Nucleus accumbens (tissue), 56 donors: ENCODE measurements around the gene IVNS1ABP.
"Not testable (repeated sequence)": the region's sequence is repeated elsewhere in the genome, so short reads cannot be mapped to it uniquely, and the experiment has no call there.

Source experiments
- DNase-seq, 56 donors: peaks; one replicate each; lab custom pipeline; 2025; lab: John Stamatoyannopoulos, UW

The IVNS1ABP gene

GRCh38 chr1:185258676-185259075 is 58.4 kb downstream of the IVNS1ABP start:
- DNase-seq: no peak

DNA sequence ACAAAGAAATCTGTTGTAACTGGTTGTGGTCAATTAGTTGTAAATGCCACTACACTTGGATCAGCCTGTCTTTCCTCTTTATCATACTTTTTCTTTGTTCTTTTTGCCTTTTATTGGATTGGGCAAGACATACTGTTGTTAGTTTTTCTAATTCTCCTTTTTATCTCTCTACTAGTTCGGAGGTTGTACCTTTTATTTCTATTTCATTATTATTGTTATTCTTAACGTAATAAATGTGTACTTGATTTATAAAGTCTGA is 59.2 kb downstream of the IVNS1ABP start:
- no peak for DNase-seq

GRCh38 chr1:185257116-185257949 is 59.7 kb downstream of the IVNS1ABP start:
- DNase-seq: not testable (repeated sequence)

DNA sequence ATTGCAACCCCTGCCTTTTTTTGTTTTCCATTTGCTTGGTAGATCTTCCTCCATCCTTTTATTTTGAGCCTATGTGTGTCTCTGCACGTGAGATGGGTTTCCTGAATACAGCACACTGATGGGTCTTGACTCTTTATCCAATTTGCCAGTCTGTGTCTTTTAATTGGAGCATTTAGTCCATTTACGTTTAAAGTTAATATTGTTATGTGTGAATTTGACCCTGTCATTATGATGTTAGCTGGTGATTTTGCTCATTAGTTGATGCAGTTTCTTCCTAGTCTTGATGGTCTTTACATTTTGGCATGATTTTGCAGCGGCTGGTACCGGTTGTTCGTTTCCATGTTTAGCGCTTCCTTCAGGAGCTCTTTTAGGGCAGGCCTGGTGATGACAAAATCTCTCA is 61.4 kb downstream of the IVNS1ABP start:
- not testable (repeated sequence) for DNase-seq

DNA sequence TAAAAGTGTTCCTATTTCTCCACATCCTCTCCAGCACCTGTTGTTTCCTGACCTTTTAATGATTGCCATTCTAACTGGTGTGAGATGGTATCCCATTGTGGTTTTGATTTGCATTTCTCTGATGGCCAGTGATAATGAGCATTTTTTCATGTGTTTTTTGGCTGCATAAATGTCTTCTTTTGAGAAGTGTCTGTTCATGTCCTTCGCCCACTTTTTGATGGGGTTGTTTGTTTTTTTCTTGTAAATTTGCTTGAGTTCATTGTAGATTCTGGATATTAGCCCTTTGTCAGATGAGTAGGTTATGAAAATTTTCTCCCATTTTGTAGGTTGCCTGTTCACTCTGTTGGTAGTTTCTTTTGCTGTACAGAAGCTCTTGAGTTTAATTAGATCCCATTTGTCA is 64.6 kb downstream of the IVNS1ABP start:
- DNase-seq: not testable (repeated sequence)

DNA sequence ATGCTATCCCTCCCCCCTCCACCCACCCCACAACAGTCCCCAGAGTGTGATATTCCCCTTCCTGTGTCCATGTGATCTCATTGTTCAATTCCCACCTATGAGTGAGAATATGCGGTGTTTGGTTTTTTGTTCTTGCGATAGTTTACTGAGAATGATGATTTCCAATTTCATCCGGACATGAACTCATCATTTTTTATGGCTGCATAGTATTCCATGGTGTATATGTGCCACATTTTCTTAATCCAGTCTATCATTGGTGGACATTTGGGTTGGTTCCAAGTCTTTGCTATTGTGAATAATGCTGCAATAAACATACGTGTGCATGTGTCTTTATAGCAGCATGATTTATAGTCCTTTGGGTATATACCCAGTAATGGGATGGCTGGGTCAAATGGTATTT is 65.1 kb downstream of the IVNS1ABP start:
- DNase-seq: not testable (repeated sequence)

DNA sequence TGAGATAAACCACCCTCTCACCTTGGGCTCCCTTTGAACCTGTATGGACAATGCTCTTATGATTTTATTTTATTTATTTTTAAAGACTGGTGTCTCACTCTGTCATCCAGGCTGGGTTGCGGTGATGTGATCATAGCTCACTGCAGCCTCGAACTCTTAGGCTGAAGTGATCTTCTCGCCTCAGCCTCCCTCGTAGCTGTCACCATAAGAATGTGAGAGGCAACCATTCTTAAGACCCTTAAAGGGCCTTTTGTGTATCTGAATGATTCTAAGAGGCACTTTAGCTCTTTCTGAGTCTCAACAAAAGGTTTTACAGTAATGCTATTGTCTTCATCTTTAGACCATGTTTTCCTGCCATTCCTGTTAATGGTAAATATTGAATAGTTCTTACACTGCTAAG is 67.0 kb downstream of the IVNS1ABP start:
- DNase-seq: no peak

DNA sequence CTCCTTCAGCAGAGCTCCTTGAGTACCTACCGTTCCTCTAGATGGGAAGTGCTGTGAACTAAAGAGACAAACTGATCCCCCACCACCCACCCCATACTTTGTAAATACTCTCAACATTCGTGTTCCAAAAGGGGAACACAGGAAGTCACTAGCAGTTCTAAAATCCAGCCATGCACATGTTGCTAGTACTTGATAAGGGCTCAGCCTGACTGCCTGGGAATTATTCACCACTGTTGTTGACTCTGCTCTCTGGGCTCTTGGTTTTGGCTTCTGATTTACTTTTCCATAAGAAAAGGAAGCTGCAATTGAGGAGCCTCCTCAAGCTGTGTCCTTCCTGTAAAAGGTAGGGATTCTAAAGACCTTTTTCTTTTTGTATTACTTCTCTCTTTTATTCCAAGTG is 67.5 kb downstream of the IVNS1ABP start:
- DNase-seq: no peak
